Astrocyte (in vitro differentiated cells and primary cell): Measurements from ENCODE around the gene TMEM107. TPM values are rescaled to one million over a fixed set of nuclear protein-coding genes. Genes with fewer than 3 reads are reported as not detected.

ENCODE experiments used
- DNase-seq: peaks from one replicate; pipeline ENCODE4 v3.0.0-alpha.2; 2010; ENCODE audit warnings: low read depth
- FAIRE-seq: peaks from 2 replicates; lab custom pipeline; 2011; peaks lifted over from hg19 to GRCh38; lab: Jason Lieb, UNC
- H2AFZ ChIP-seq: 2 replicates; pipeline ENCODE4 v1.6.0; 2012; ENCODE audit warnings: low read depth, low read length, inconsistent platforms
- H3K27ac ChIP-seq: 2 replicates; pipeline ENCODE4 v1.5.1; 2011; ENCODE audit warnings: low read depth, low read length, inconsistent platforms
- H3K27me3 ChIP-seq: 2 replicates; pipeline ENCODE4 v1.6.0; 2011; ENCODE audit warnings: low read length, inconsistent platforms; ENCODE audit not compliant: insufficient read depth
- H3K36me3 ChIP-seq: 2 replicates; pipeline ENCODE4 v1.5.1; 2011; ENCODE audit warnings: low read length, inconsistent platforms; ENCODE audit not compliant: insufficient read depth
- H3K4me1 ChIP-seq: 2 replicates; pipeline ENCODE4 v1.5.1; 2011; ENCODE audit warnings: low read length, inconsistent platforms; ENCODE audit not compliant: insufficient read depth
- H3K4me2 ChIP-seq: 2 replicates; pipeline ENCODE4 v1.6.0; 2012; ENCODE audit warnings: low read length, inconsistent platforms
- H3K4me3 ChIP-seq: 2 replicates; pipeline ENCODE4 v1.5.1; 2011; ENCODE audit warnings: low read depth, mild to moderate bottlenecking, low read length, inconsistent platforms; ENCODE audit not compliant: insufficient read depth
- H3K79me2 ChIP-seq: 2 replicates; pipeline ENCODE4 v1.6.0; 2012; ENCODE audit warnings: mild to moderate bottlenecking, low read length, inconsistent platforms; ENCODE audit not compliant: insufficient read depth
- H3K9ac ChIP-seq: 2 replicates; pipeline ENCODE4 v1.6.0; 2012; ENCODE audit warnings: mild to moderate bottlenecking, low read length, inconsistent platforms
- H3K9me3 ChIP-seq: 2 replicates; pipeline ENCODE4 v1.5.1; 2012; ENCODE audit warnings: low read depth, mild to moderate bottlenecking, low read length, inconsistent platforms; ENCODE audit not compliant: insufficient read depth
- H4K20me1 ChIP-seq: 2 replicates; pipeline ENCODE4 v1.6.0; 2012; ENCODE audit warnings: low read length, inconsistent platforms; ENCODE audit not compliant: insufficient read depth
- H3K27ac Mint-ChIP-seq: one replicate; pipeline ENCODE4 v1.8.0; 2021; ENCODE audit warnings: mild to moderate bottlenecking, mixed read lengths; ENCODE audit not compliant: unreplicated experiment
- H3K27me3 Mint-ChIP-seq: one replicate; pipeline ENCODE4 v1.8.0; 2021; ENCODE audit warnings: low read depth, mixed read lengths; ENCODE audit not compliant: unreplicated experiment
- H3K36me3 Mint-ChIP-seq: one replicate; pipeline ENCODE4 v1.8.0; 2021; ENCODE audit warnings: low read depth, mixed read lengths; ENCODE audit not compliant: unreplicated experiment
- H3K4me1 Mint-ChIP-seq: one replicate; pipeline ENCODE4 v1.8.0; 2021; ENCODE audit warnings: low read depth, mixed read lengths; ENCODE audit not compliant: unreplicated experiment
- H3K4me3 Mint-ChIP-seq: one replicate; pipeline ENCODE4 v1.8.0; 2021; ENCODE audit warnings: mild to moderate bottlenecking, moderate library complexity, mixed read lengths; ENCODE audit not compliant: unreplicated experiment
- H3K9me3 Mint-ChIP-seq: one replicate; pipeline ENCODE4 v1.8.0; 2021; ENCODE audit warnings: mild to moderate bottlenecking, mixed read lengths; ENCODE audit not compliant: unreplicated experiment
- CTCF ChIP-seq: IDR thresholded peaks from 2 replicates; pipeline ENCODE4 v1.5.1; 2011; ENCODE audit warnings: low read depth, mild to moderate bottlenecking, inconsistent platforms, low read length, moderate library complexity; ENCODE audit not compliant: insufficient read depth
- EZH2 ChIP-seq: IDR thresholded peaks from 2 replicates; pipeline ENCODE4 v1.6.1; 2012; ENCODE audit warnings: mild to moderate bottlenecking, low read length, inconsistent platforms; ENCODE audit not compliant: insufficient read depth
- total RNA-seq: library from RNA; stranded (reverse); gene quantifications from 2 replicates; pipeline ENCODE4 v1.2.1, GENCODE V29; 2021

The TMEM107 gene
- total RNA-seq, 1 donor from 2014 or later: 9.4 TPM

GRCh38 chr17:8166731-8167130 lies 9.4 kb downstream of the TMEM107 start:
- Histone ChIP-seq H2AFZ (no peak overlapping the region), H3K27ac (no peak overlapping the region), H3K4me1 (peaks cover 24% of the 10 kb centered on the region), H3K79me2 (peaks cover 10% of the 10 kb centered on the region), H4K20me1 (peaks cover 5% of the 10 kb centered on the region), H3K27me3 (no peaks in the 10 kb centered on the region), H3K4me3 (no peak overlapping the region), H3K9me3 (no peaks in the 10 kb centered on the region), H3K9ac (no peak overlapping the region), H3K4me2 (no peak overlapping the region), H3K36me3 (no peaks in the 10 kb centered on the region)
- no peaks in the 10 kb centered on the region for H3K9me3 Mint-ChIP-seq
- no peaks in the 10 kb centered on the region for H3K36me3 Mint-ChIP-seq
- H3K4me3 Mint-ChIP-seq: no peak overlapping the region
- FAIRE-seq: no peak
- H3K27me3 Mint-ChIP-seq: no peaks in the 10 kb centered on the region
- DNase-seq: no peak
- H3K27ac Mint-ChIP-seq: no peak overlapping the region
- TF ChIP-seq EZH2: no peak
- no peak for TF ChIP-seq CTCF
- H3K4me1 Mint-ChIP-seq: peaks cover 14% of the 10 kb centered on the region

- peaks cover 7% of the 10 kb centered on the region for H3K36me3 ChIP-seq
- no peak overlapping the region for H3K4me3 ChIP-seq
- Mint-ChIP-seq H3K36me3 (no peaks in the 10 kb centered on the region), H3K9me3 (no peaks in the 10 kb centered on the region), H3K27ac (peak overlapping the region; percentile 75), H3K4me3 (peak overlapping the region; percentile 64), H3K27me3 (no peaks in the 10 kb centered on the region), H3K4me1 (peaks cover 23% of the 10 kb centered on the region)
- peaks cover 35% of the 10 kb centered on the region for H3K4me1 ChIP-seq
- peaks cover 24% of the 10 kb centered on the region for H4K20me1 ChIP-seq
- no peaks in the 10 kb centered on the region for H3K27me3 ChIP-seq
- peak overlapping the region; percentile 93 for H3K4me2 ChIP-seq
- FAIRE-seq (no peak), DNase-seq (no peak)
- H3K9me3 ChIP-seq: no peaks in the 10 kb centered on the region
- peak overlapping the region; percentile 70 for H2AFZ ChIP-seq
- H3K79me2 ChIP-seq: peaks cover 28% of the 10 kb centered on the region
- TF ChIP-seq CTCF: no peak
- TF ChIP-seq EZH2: no peak
- peak overlapping the region; percentile 100 for H3K9ac ChIP-seq
- H3K27ac ChIP-seq: peak overlapping the region; percentile 10
Observed at GRCh38 chr17:8164815-8165131, 11.4 kb downstream of the TMEM107 start.

GRCh38 chr17:8163978-8164814 lies 12.0 kb downstream of the TMEM107 start:
- Mint-ChIP-seq H3K36me3 (no peaks in the 10 kb centered on the region), H3K9me3 (no peaks in the 10 kb centered on the region), H3K27ac (peak overlapping the region; percentile 75), H3K4me1 (peaks cover 25% of the 10 kb centered on the region), H3K27me3 (no peaks in the 10 kb centered on the region), H3K4me3 (peak overlapping the region; percentile 87)
- Histone ChIP-seq H3K36me3 (peaks cover 7% of the 10 kb centered on the region), H2AFZ (peak overlapping the region; percentile 70), H3K4me2 (peak overlapping the region; percentile 93), H3K79me2 (peaks cover 34% of the 10 kb centered on the region), H4K20me1 (peaks cover 30% of the 10 kb centered on the region), H3K9me3 (no peaks in the 10 kb centered on the region), H3K27me3 (no peaks in the 10 kb centered on the region), H3K4me3 (no peak overlapping the region), H3K4me1 (peaks cover 35% of the 10 kb centered on the region), H3K9ac (peak overlapping the region; percentile 100), H3K27ac (peak overlapping the region; percentile 10)
- peak; percentile 49 for FAIRE-seq
- DNase-seq: peak; percentile 25
- TF ChIP-seq EZH2: no peak
- TF ChIP-seq CTCF: no peak
